Activated naive CD4-positive, alpha-beta T cell treated with anti-CD3 and anti-CD28 coated beads, Interleukin-2, amount 50 U/mL, for 72 hours (primary cell): ENCODE measurements around the gene GAGE13. TPM values are rescaled to one million over a fixed set of nuclear protein-coding genes. Genes with fewer than 3 reads are reported as not detected.
"Not testable (repeated sequence)": the region's sequence is repeated elsewhere in the genome, so short reads cannot be mapped to it uniquely, and the experiment has no call there.

ENCODE experiments used
- ATAC-seq, 2 donors: fragments of 150-1000 bp; cut with Tn5 transposase; 2 replicates each; pipeline ENCODE4 v1.10.0; 2021; ENCODE audit warnings: mild to moderate bottlenecking in 2 of 2, moderate library complexity in 2 of 2
- DNase-seq, 2 donors: peaks; one replicate each; pipeline ENCODE4 v3.0.0; 2021 to 2022; ENCODE audit warnings: low spot score in 2 of 2
- H3K27ac Mint-ChIP-seq, 2 donors: one replicate each; pipeline ENCODE4 v1.8.0; 2022; ENCODE audit warnings: mild to moderate bottlenecking in 2 of 2, mixed read lengths in 2 of 2
- H3K36me3 Mint-ChIP-seq, 2 donors: one replicate each; pipeline ENCODE4 v1.8.0; 2022; ENCODE audit warnings: mixed read lengths in 2 of 2
- H3K9me3 Mint-ChIP-seq, 2 donors: one replicate each; pipeline ENCODE4 v1.8.0; 2022; ENCODE audit warnings: mixed read lengths in 2 of 2
- total RNA-seq, 2 donors: library from RNA; stranded (reverse); gene quantifications; one replicate each; pipeline ENCODE4 v1.2.3, GENCODE V29; 2022

Gene GAGE13
- total RNA-seq, 2 donors from 2014 or later, result not detected

GRCh38 chrX:49312176-49312575 is 19.2 kb upstream of the GAGE13 start:
- DNase-seq (no peak), ATAC-seq (no peak)
- H3K9me3 Mint-ChIP-seq, result no peaks in the 10 kb centered on the region
- H3K36me3 Mint-ChIP-seq, result no peaks in the 10 kb centered on the region
- H3K27ac Mint-ChIP-seq, result no peak overlapping the region

GRCh38 chrX:49316085-49316484 is 15.3 kb upstream of the GAGE13 start:
- DNase-seq (no peak), ATAC-seq (no peak)
- H3K27ac Mint-ChIP-seq, result no peak overlapping the region
- no peaks in the 10 kb centered on the region for H3K9me3 Mint-ChIP-seq
- no peaks in the 10 kb centered on the region for H3K36me3 Mint-ChIP-seq

GRCh38 chrX:49321737-49322136 is 9.6 kb upstream of the GAGE13 start, which contains the start of gene GAGE12J:
Gene GAGE12J (plus strand): TSS chrX:49322037. CDS start chrX:49323194, 1,157 bp downstream.
- not testable (repeated sequence) for H3K27ac Mint-ChIP-seq, H3K9me3 Mint-ChIP-seq, ATAC-seq, DNase-seq, H3K36me3 Mint-ChIP-seq

GRCh38 chrX:49322266-49322665 is 9.1 kb upstream of the GAGE13 start:
- ATAC-seq, H3K27ac Mint-ChIP-seq, DNase-seq: not testable (repeated sequence)

GRCh38 chrX:49323735-49324134 is 7.6 kb upstream of the GAGE13 start:
- H3K27ac Mint-ChIP-seq, ATAC-seq: not testable (repeated sequence)

More at GRCh38 chrX:49322266-49322665, 9.1 kb upstream of the GAGE13 start:
- not testable (repeated sequence) for H3K9me3 Mint-ChIP-seq, H3K36me3 Mint-ChIP-seq

GRCh38 chrX:49330421-49330820 is 961 bp upstream of the GAGE13 start:
- ATAC-seq, H3K9me3 Mint-ChIP-seq, H3K36me3 Mint-ChIP-seq, H3K27ac Mint-ChIP-seq, DNase-seq: not testable (repeated sequence)

More at GRCh38 chrX:49323735-49324134, 7.6 kb upstream of the GAGE13 start:
- H3K9me3 Mint-ChIP-seq, DNase-seq, H3K36me3 Mint-ChIP-seq: not testable (repeated sequence)

GRCh38 chrX:49331841-49332240 is 459 bp downstream of the GAGE13 start:
- ATAC-seq, H3K27ac Mint-ChIP-seq, H3K36me3 Mint-ChIP-seq, H3K9me3 Mint-ChIP-seq: not testable (repeated sequence)
- peak in 1 of 2 donors; percentile 62 for DNase-seq

- H3K27ac Mint-ChIP-seq, H3K36me3 Mint-ChIP-seq, H3K9me3 Mint-ChIP-seq, DNase-seq, ATAC-seq: not testable (repeated sequence)
Measured at GRCh38 chrX:49341449-49341848, 10.1 kb downstream of the GAGE13 start.

GRCh38 chrX:49344496-49345175 is 13.3 kb downstream of the GAGE13 start:
- not testable (repeated sequence) for H3K27ac Mint-ChIP-seq, H3K36me3 Mint-ChIP-seq, DNase-seq, ATAC-seq, H3K9me3 Mint-ChIP-seq

- DNase-seq, result not testable (repeated sequence)
Measured at GRCh38 chrX:49345402-49345801, 14.0 kb downstream of the GAGE13 start.

GRCh38 chrX:49346150-49346549 is 14.8 kb downstream of the GAGE13 start:
- H3K27ac Mint-ChIP-seq, DNase-seq, ATAC-seq, H3K36me3 Mint-ChIP-seq, H3K9me3 Mint-ChIP-seq: not testable (repeated sequence)

More at GRCh38 chrX:49345402-49345801, 14.0 kb downstream of the GAGE13 start:
- ATAC-seq, H3K9me3 Mint-ChIP-seq, H3K27ac Mint-ChIP-seq, H3K36me3 Mint-ChIP-seq: not testable (repeated sequence)

Other genes with a start within 250 kb of the GAGE13 start
- gene GPKOW, start 207.8 kb upstream of the GAGE13 start, total RNA-seq, result 10 to 100 TPM; 15.6 to 24.5 TPM
- 1 to 10 TPM; 1.2 to 3.6 TPM for gene MAGIX, start 168.8 kb upstream of the GAGE13 start, total RNA-seq
- 100 to 1,000 TPM; 142 to 169 TPM for gene PLP2, start 159.7 kb upstream of the GAGE13 start, total RNA-seq
- gene PRICKLE3, start 145.2 kb upstream of the GAGE13 start, total RNA-seq, result 10 to 100 TPM; 22.8 to 27.3 TPM
- 10 to 100 TPM; 11.2 to 69.3 TPM for gene SYP, start 131.4 kb upstream of the GAGE13 start, total RNA-seq
- gene CACNA1F, start 98.2 kb upstream of the GAGE13 start, total RNA-seq, result 1 to 10 TPM; 1.7 to 2.6 TPM
- gene CCDC22, start 96.1 kb upstream of the GAGE13 start, total RNA-seq, result 10 to 100 TPM; 18.3 to 26.4 TPM
- 10 to 100 TPM in 1 of 2 donors, 1 to 10 TPM in 1; 5.4 to 24.3 TPM for gene FOXP3, start 66.9 kb upstream of the GAGE13 start, total RNA-seq
- 1 to 10 TPM; 4.2 to 5.3 TPM for gene PPP1R3F, start 61.8 kb upstream of the GAGE13 start, total RNA-seq
- gene GAGE10, start 27.9 kb upstream of the GAGE13 start, total RNA-seq, result not detected
- gene GAGE12J, start 9.5 kb upstream of the GAGE13 start, total RNA-seq, result not detected
- gene GAGE12C, start 200.6 kb downstream of the GAGE13 start, total RNA-seq, result not detected
- not detected for gene GAGE12D, start 210.2 kb downstream of the GAGE13 start, total RNA-seq
- gene GAGE12E, start 219.7 kb downstream of the GAGE13 start, total RNA-seq, result not detected
- not detected for gene GAGE12F, start 229.3 kb downstream of the GAGE13 start, total RNA-seq
- not detected for gene GAGE12G, start 238.8 kb downstream of the GAGE13 start, total RNA-seq
- not detected for gene GAGE12H, start 248.4 kb downstream of the GAGE13 start, total RNA-seq